ENCODE data around the gene SMIM35.

Gene SMIM35

DNA sequence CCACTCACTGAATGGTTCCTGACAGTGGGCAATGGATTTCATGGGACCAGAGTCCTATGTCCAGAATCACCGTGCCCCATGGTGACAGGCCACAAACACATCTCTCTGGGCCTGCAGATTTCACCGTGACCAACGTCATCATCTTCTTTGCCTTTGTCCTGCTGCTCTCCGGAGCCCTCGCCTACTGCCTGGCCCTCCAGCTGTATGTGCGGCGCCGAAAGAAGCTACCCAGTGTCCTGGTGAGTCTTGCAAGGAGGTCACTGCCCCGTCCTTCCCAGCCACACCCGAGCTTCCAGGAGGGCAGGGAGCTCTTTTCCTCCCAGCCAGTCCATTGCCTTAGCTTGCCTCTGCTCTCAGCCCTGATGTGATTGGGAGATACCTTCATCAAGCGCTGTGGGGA is 91.3 kb downstream of the SMIM35 start:
- no peak for DNase-seq (ENCODE audit: extremely low spot score)
- TF ChIP-seq TARDBP (IDR thresholded peaks at IDR 0.05) (no peak), SP1 (IDR thresholded peaks at IDR 0.05) (no peak)
- POLR2A ChIA-PET = no interaction called here
- CTCF ChIA-PET = interaction anchor here (0.7 kb wide), 1 partner anchor 179 kb away, joined by 4 read pairs; no protein-coding TSS in a partner anchor

GRCh38 chr11:117993988-117994745 is 92.6 kb downstream of the SMIM35 start:
- CTCF ChIA-PET = interaction anchor here (0.6 kb wide), 1 partner anchor 13 kb away, joined by 3 read pairs; no protein-coding TSS in a partner anchor
- TF ChIP-seq L3MBTL2 (conservative IDR thresholded peaks at IDR 0.05) = no peak
- POLR2A ChIA-PET = no interaction called here
- DNase-seq (ENCODE audit: extremely low spot score) = no peak

DNA sequence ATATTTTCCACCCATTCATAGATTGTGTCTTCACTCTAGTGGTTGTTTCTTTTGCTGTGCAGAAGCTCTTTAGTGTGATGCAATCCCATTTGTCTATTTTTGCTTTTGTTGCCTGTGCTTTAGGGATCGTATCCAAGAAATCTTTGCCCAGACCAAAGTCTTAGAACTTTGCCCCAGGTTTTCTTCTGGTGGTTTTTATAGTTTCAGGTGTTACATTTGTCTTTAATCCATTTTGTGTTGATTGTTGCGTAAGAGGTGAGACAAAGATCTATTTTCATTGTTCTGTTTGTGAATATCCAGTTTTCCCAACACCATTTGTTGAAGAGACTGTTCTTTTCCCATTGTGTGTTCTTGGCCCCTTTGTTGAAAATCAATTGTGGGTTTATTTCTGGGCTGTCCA is 94.1 kb downstream of the SMIM35 start:
- TF ChIP-seq ARNT (IDR thresholded peaks at IDR 0.05) (no peak), HDGF (IDR thresholded peaks at IDR 0.05; ENCODE audit: borderline replicate concordance) (no peak), FOXK2 (IDR thresholded peaks at IDR 0.05) (no peak), ZNF384 (IDR thresholded peaks at IDR 0.05) (no peak), CTBP1 (IDR thresholded peaks at IDR 0.05; ENCODE audit: borderline replicate concordance) (no peak), ELF4 (IDR thresholded peaks at IDR 0.05) (no peak), SUZ12 (IDR thresholded peaks at IDR 0.05) (no peak), FOXA1 (IDR thresholded peaks at IDR 0.05) (no peak), FOXM1 (IDR thresholded peaks at IDR 0.05; ENCODE audit: borderline replicate concordance) (no peak), PKNOX1 (IDR thresholded peaks at IDR 0.05) (no peak), L3MBTL2 (conservative IDR thresholded peaks at IDR 0.05) (no peak), TARDBP (IDR thresholded peaks at IDR 0.05) (no peak), LEF1 (IDR thresholded peaks at IDR 0.05; ENCODE audit: borderline replicate concordance) (no peak), NFRKB (IDR thresholded peaks at IDR 0.05) (no peak)
- POLR2A ChIA-PET = no interaction called here
- CTCF ChIA-PET = no interaction called here
- DNase-seq (ENCODE audit: extremely low spot score) = no peak

DNA sequence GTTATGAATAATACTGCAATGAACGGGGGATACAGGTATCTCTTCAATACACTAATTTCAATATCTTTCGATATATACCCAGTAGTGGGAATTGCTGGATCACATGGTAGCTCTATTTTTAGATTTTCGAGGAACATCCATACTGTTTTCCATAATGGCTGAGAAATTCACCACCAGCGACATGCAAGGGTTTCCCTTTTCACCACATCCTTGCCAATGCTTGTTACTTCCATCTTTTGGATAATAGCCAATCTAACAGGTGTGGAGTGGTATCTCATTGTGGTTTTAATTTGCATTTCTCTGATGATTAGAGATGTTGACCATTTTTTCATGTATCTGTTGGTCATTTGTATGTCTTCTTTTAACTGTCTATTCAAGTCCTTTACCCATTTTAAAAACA is 94.6 kb downstream of the SMIM35 start:
- POLR2A ChIA-PET = no interaction called here
- CTCF ChIA-PET = no interaction called here
- DNase-seq (ENCODE audit: extremely low spot score) = no peak
- TF ChIP-seq NFRKB (IDR thresholded peaks at IDR 0.05) = no peak

GRCh38 chr11:117989351-117990102 is 97.2 kb downstream of the SMIM35 start:
- POLR2A ChIA-PET = no interaction called here
- TF ChIP-seq L3MBTL2 (conservative IDR thresholded peaks at IDR 0.05) (no peak), HDGF (IDR thresholded peaks at IDR 0.05; ENCODE audit: borderline replicate concordance) (no peak), ELF4 (IDR thresholded peaks at IDR 0.05) (no peak), ZNF384 (IDR thresholded peaks at IDR 0.05) (no peak), PKNOX1 (IDR thresholded peaks at IDR 0.05) (no peak), TARDBP (IDR thresholded peaks at IDR 0.05) (no peak), LEF1 (IDR thresholded peaks at IDR 0.05; ENCODE audit: borderline replicate concordance) (no peak)
- CTCF ChIA-PET = no interaction called here
- no peak for DNase-seq (ENCODE audit: extremely low spot score)

- no peak for DNase-seq (ENCODE audit: extremely low spot score)
- ChIA-PET POLR2A (no interaction called here), CTCF (interaction anchor here (1.0 kb wide), 1 partner anchor 168 kb away, joined by 3 read pairs; no protein-coding TSS in a partner anchor)
- TF ChIP-seq PKNOX1 (IDR thresholded peaks at IDR 0.05) (no peak), SUZ12 (IDR thresholded peaks at IDR 0.05) (no peak), L3MBTL2 (conservative IDR thresholded peaks at IDR 0.05) (no peak), CTBP1 (IDR thresholded peaks at IDR 0.05; ENCODE audit: borderline replicate concordance) (no peak), ELF4 (IDR thresholded peaks at IDR 0.05) (no peak), ARNT (IDR thresholded peaks at IDR 0.05) (no peak), NFRKB (IDR thresholded peaks at IDR 0.05) (no peak), BHLHE40 (IDR thresholded peaks at IDR 0.05; ENCODE audit: borderline replicate concordance) (no peak), FOXK2 (IDR thresholded peaks at IDR 0.05) (no peak), FOXA1 (IDR thresholded peaks at IDR 0.05) (no peak)
These were observed 99.7 kb downstream of the SMIM35 start for GRCh38 chr11:117986981-117987574.
